Type B pancreatic cell (in vitro differentiated cells): ENCODE results near the gene C5. TPM values are rescaled to one million over a fixed set of nuclear protein-coding genes. Genes with fewer than 3 reads are reported as not detected.
"Not testable (repeated sequence)": the region's sequence is repeated elsewhere in the genome, so short reads cannot be mapped to it uniquely, and the experiment has no call there.

Source experiments
- DNase-seq: peaks from one replicate; pipeline ENCODE4 v3.0.0; 2021; ENCODE audit warnings: mixed read lengths; ENCODE audit not compliant: unreplicated experiment; ENCODE audit errors: extremely low spot score
- H3K27ac Mint-ChIP-seq: 2 replicates; pipeline ENCODE4 v1.8.0; 2021; ENCODE audit warnings: mild to moderate bottlenecking, mixed read lengths
- H3K27me3 Mint-ChIP-seq: 2 replicates; pipeline ENCODE4 v1.8.0; 2021; ENCODE audit warnings: mixed read lengths
- H3K36me3 Mint-ChIP-seq: 2 replicates; pipeline ENCODE4 v1.8.0; 2021; ENCODE audit warnings: mixed read lengths
- H3K4me1 Mint-ChIP-seq: one replicate; pipeline ENCODE4 v1.8.0; 2021; ENCODE audit warnings: mixed read lengths; ENCODE audit not compliant: unreplicated experiment
- H3K4me3 Mint-ChIP-seq: 2 replicates; pipeline ENCODE4 v1.8.0; 2021; ENCODE audit warnings: mild to moderate bottlenecking, mixed read lengths
- H3K9me3 Mint-ChIP-seq: 2 replicates; pipeline ENCODE4 v1.8.0; 2021; ENCODE audit warnings: mixed read lengths
- CTCF ChIP-seq: fragments of 200-600 bp; sonication (generic); conservative IDR thresholded peaks from 2 replicates; pipeline ENCODE4 v1.5.0; 2021; ENCODE audit warnings: antibody characterized with exemption, mild to moderate bottlenecking
- total RNA-seq: library from RNA; stranded (reverse); gene quantifications from 2 replicates; pipeline ENCODE4 v1.2.1, GENCODE V29; 2021; ENCODE audit warnings: low replicate concordance

C5 gene
- total RNA-seq, 1 donor from 2014 or later = 10.0 TPM

- no peak for TF ChIP-seq CTCF
- H3K9me3 Mint-ChIP-seq = no peaks in the 10 kb centered on the region
- H3K36me3 Mint-ChIP-seq = peaks cover 3% of the 10 kb centered on the region
- H3K4me1 Mint-ChIP-seq = no peaks in the 10 kb centered on the region
- H3K27ac Mint-ChIP-seq = no peak overlapping the region
- H3K27me3 Mint-ChIP-seq = no peaks in the 10 kb centered on the region
- no peak overlapping the region for H3K4me3 Mint-ChIP-seq
- DNase-seq = no peak
Measured at GRCh38 chr9:121038804-121039203, 11.3 kb downstream of the C5 start.

GRCh38 chr9:121038362-121038761, 11.7 kb downstream of the C5 start:
- TF ChIP-seq CTCF = no peak
- H3K4me3 Mint-ChIP-seq = no peak overlapping the region
- DNase-seq = no peak
- no peaks in the 10 kb centered on the region for H3K4me1 Mint-ChIP-seq
- peaks cover 3% of the 10 kb centered on the region for H3K36me3 Mint-ChIP-seq
- no peak overlapping the region for H3K27ac Mint-ChIP-seq
- no peaks in the 10 kb centered on the region for H3K9me3 Mint-ChIP-seq
- no peaks in the 10 kb centered on the region for H3K27me3 Mint-ChIP-seq

DNA sequence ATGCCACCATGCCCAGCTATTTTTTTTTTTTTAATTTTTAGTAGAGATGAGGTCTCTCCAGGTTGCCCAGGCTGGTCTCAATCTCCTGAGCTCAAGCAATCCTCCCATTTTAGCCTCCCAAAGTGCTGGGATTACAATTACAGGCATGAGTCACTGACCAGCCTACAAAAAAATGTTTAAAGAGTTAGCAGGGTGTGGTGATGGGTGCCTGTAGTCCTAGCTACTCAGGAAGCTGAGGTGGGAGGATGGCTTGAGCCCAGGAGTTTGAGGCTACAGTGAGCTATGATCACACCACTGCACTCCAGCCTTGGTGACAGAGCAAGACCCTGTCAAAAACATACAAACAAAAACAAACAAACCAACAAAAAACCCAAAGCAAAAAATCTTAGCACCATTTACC, 14.4 kb downstream of the C5 start:
- not testable (repeated sequence) for DNase-seq, H3K4me3 Mint-ChIP-seq, H3K36me3 Mint-ChIP-seq, H3K27me3 Mint-ChIP-seq, H3K9me3 Mint-ChIP-seq, H3K4me1 Mint-ChIP-seq, H3K27ac Mint-ChIP-seq

GRCh38 chr9:121034529-121034928, 15.5 kb downstream of the C5 start:
- Mint-ChIP-seq H3K4me3 (no peak overlapping the region), H3K27ac (no peak overlapping the region), H3K4me1 (no peaks in the 10 kb centered on the region), H3K27me3 (no peaks in the 10 kb centered on the region), H3K36me3 (peaks cover 3% of the 10 kb centered on the region), H3K9me3 (no peaks in the 10 kb centered on the region)
- TF ChIP-seq CTCF = no peak
- no peak for DNase-seq

GRCh38 chr9:121029469-121029868, 20.6 kb downstream of the C5 start:
- H3K27ac Mint-ChIP-seq = no peak overlapping the region
- H3K27me3 Mint-ChIP-seq = no peaks in the 10 kb centered on the region
- peaks cover 5% of the 10 kb centered on the region for H3K9me3 Mint-ChIP-seq
- no peak for DNase-seq
- H3K4me3 Mint-ChIP-seq = no peak overlapping the region
- no peak for TF ChIP-seq CTCF
- no peaks in the 10 kb centered on the region for H3K4me1 Mint-ChIP-seq
- H3K36me3 Mint-ChIP-seq = peaks cover 9% of the 10 kb centered on the region

- not testable (repeated sequence) for H3K4me3 Mint-ChIP-seq
Measured at GRCh38 chr9:121028285-121028684, 21.8 kb downstream of the C5 start.

DNA sequence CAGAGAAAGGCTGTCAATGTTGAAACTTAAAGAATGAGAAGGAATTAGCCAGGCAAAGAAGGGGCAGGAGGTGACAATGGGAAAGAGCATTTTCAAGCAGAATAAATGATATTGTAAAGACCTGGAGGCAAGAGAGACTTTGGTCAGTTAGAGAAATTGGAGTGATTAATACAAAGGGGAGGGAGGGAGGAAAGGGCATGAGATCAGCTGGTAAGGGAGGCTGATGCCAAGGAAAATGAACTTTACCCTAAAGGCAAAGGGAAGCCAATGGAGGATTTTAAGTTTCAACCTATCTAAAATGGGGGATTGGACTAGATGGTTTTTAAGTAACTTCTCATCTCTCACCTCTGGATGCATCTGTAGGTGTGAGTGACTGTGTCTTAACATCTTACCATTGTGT, 23.3 kb downstream of the C5 start:
- H3K36me3 Mint-ChIP-seq = peaks cover 6% of the 10 kb centered on the region
- no peaks in the 10 kb centered on the region for H3K27me3 Mint-ChIP-seq
- no peak for TF ChIP-seq CTCF
- H3K27ac Mint-ChIP-seq = no peak overlapping the region
- H3K4me3 Mint-ChIP-seq = no peak overlapping the region
- peaks cover 5% of the 10 kb centered on the region for H3K9me3 Mint-ChIP-seq
- no peak for DNase-seq
- no peaks in the 10 kb centered on the region for H3K4me1 Mint-ChIP-seq

More at GRCh38 chr9:121028285-121028684, 21.8 kb downstream of the C5 start:
- H3K27ac Mint-ChIP-seq, H3K9me3 Mint-ChIP-seq, H3K36me3 Mint-ChIP-seq, DNase-seq, H3K27me3 Mint-ChIP-seq, H3K4me1 Mint-ChIP-seq: not testable (repeated sequence)
